Measurements from ENCODE around the gene OR8B8.
"Not testable (repeated sequence)": the region's sequence is repeated elsewhere in the genome, so short reads cannot be mapped to it uniquely, and the experiment has no call there.

Gene OR8B8

GRCh38 chr11:124441519-124441918, 4.0 kb downstream of the OR8B8 start:
- DNase-seq (ENCODE audit: low spot score): no peak

- no peak for DNase-seq (ENCODE audit: low spot score)
Measured at GRCh38 chr11:124441081-124441480, 4.4 kb downstream of the OR8B8 start.

- DNase-seq (ENCODE audit: low spot score): no peak
Measured at GRCh38 chr11:124440608-124441007, 4.9 kb downstream of the OR8B8 start.

- DNase-seq (ENCODE audit: low spot score): no peak
Measured at GRCh38 chr11:124434699-124435098, 10.8 kb downstream of the OR8B8 start.

GRCh38 chr11:124429599-124429998, 15.9 kb downstream of the OR8B8 start:
- no peak for DNase-seq (ENCODE audit: low spot score)

- no peak for DNase-seq (ENCODE audit: low spot score)
Measured at GRCh38 chr11:124424384-124424921, 21.0 kb downstream of the OR8B8 start, which contains the start of gene OR8B4. Gene OR8B4 (minus strand): TSS chr11:124424871. CDS start chr11:124424871, 0 bp downstream.

GRCh38 chr11:124421043-124421442, 24.5 kb downstream of the OR8B8 start:
- no peak for DNase-seq (ENCODE audit: low spot score)

GRCh38 chr11:124415356-124415923, 30.1 kb downstream of the OR8B8 start:
- no peak for DNase-seq (ENCODE audit: low spot score)

- DNase-seq (ENCODE audit: low spot score): no peak
Measured at GRCh38 chr11:124409906-124410305, 35.6 kb downstream of the OR8B8 start.

- no peak for DNase-seq (ENCODE audit: low spot score)
Measured at GRCh38 chr11:124405581-124405980, 39.9 kb downstream of the OR8B8 start.

- not testable (repeated sequence) for DNase-seq (ENCODE audit: low spot score)
Measured at GRCh38 chr11:124403186-124403585, 42.3 kb downstream of the OR8B8 start.

- DNase-seq (ENCODE audit: low spot score): peak; percentile 55
Measured at GRCh38 chr11:124402326-124402922, 43.1 kb downstream of the OR8B8 start.

GRCh38 chr11:124398924-124399323, 46.6 kb downstream of the OR8B8 start, which contains the start of gene OR8B3:
Gene OR8B3 (minus strand): TSS chr11:124399024. CDS start chr11:124397351, 1,673 bp downstream.
- no peak for DNase-seq (ENCODE audit: low spot score)

- DNase-seq (ENCODE audit: low spot score): not testable (repeated sequence)
Measured at GRCh38 chr11:124396847-124397246, 48.6 kb downstream of the OR8B8 start.

- DNase-seq (ENCODE audit: low spot score): no peak
Measured at GRCh38 chr11:124394408-124394807, 51.1 kb downstream of the OR8B8 start.

Measured in HuH-7.5 (cell line).